Measurements from ENCODE around the gene SYT14.

Gene SYT14

GRCh38 chr1:210200124-210200736 is 262.2 kb downstream of the SYT14 start:
- no peak for FAIRE-seq
- no peak for DNase-seq (ENCODE audit: insufficient read length, low spot score)
- TF ChIP-seq POLR2A (IDR thresholded peaks at IDR 0.05; ENCODE audit: low read depth, low read length), result no peak

GRCh38 chr1:210201681-210202080 is 263.7 kb downstream of the SYT14 start:
- FAIRE-seq, result no peak
- TF ChIP-seq POLR2A (IDR thresholded peaks at IDR 0.05; ENCODE audit: low read depth, low read length), result no peak
- DNase-seq (ENCODE audit: insufficient read length, low spot score), result no peak

- FAIRE-seq, result no peak
- TF ChIP-seq POLR2A (IDR thresholded peaks at IDR 0.05; ENCODE audit: low read depth, low read length), result no peak
These were observed 269.8 kb downstream of the SYT14 start for GRCh38 chr1:210207597-210208450.

GRCh38 chr1:210213335-210213734 is 275.3 kb downstream of the SYT14 start:
- no peak for FAIRE-seq
- TF ChIP-seq POLR2A (IDR thresholded peaks at IDR 0.05; ENCODE audit: low read depth, low read length), result no peak
- no peak for DNase-seq (ENCODE audit: insufficient read length, low spot score)

More at GRCh38 chr1:210207597-210208450, 269.8 kb downstream of the SYT14 start:
- no peak for DNase-seq (ENCODE audit: insufficient read length, low spot score)

- no peak for DNase-seq (ENCODE audit: insufficient read length, low spot score)
- no peak for TF ChIP-seq POLR2A (IDR thresholded peaks at IDR 0.05; ENCODE audit: low read depth, low read length)
- FAIRE-seq, result no peak
These were observed 276.8 kb downstream of the SYT14 start for GRCh38 chr1:210214573-210215409.

DNA sequence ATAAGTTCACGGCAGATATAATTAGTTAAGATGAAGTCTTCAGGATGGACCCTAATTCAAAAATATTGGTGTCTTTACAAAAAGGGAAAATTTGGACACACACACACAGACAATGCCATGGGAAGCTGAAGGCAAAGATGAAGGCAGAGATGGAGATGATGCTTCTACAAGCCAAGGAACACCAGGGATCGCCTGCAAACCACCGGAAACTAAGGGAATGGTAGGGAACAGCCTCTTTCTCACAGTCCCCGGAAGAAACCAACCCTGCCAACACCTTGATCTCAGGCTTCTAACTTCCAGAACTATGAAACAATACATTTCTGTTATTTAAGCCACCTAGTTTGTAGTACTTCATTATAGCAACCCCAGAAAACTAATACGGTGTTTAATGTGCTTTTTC is 279.5 kb downstream of the SYT14 start:
- no peak for TF ChIP-seq POLR2A (IDR thresholded peaks at IDR 0.05; ENCODE audit: low read depth, low read length)
- DNase-seq (ENCODE audit: insufficient read length, low spot score) (no peak), FAIRE-seq (no peak)

DNA sequence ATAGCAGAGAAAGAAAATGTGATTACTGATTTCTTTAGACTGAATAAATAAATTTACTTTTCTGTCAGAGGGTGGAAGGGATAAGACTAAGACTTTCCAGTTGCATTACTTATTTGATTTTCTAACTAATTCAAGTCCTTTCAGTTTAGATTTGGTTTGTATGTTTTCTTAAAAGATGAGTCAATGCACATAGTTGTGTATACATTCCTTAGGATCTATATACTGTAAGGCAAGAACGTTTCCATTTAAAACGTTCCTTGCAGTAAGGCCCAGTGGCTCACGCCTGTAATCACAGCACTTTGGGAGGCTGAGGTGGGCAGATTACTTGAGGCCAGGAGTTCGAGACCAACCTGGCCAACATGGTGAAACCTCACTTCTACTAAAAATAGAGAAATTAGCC is 280.0 kb downstream of the SYT14 start:
- no peak for TF ChIP-seq POLR2A (IDR thresholded peaks at IDR 0.05; ENCODE audit: low read depth, low read length)
- FAIRE-seq (no peak), DNase-seq (ENCODE audit: insufficient read length, low spot score) (no peak)

Data from H54 (cell line).